GDM1 (cell line): ENCODE data around the gene S100A5.
"Not testable (repeated sequence)": the region's sequence is repeated elsewhere in the genome, so short reads cannot be mapped to it uniquely, and the experiment has no call there.

Experiments
- DNase-seq: peaks from one replicate; lab custom pipeline; 2025; lab: John Stamatoyannopoulos, UW

The S100A5 gene

DNA sequence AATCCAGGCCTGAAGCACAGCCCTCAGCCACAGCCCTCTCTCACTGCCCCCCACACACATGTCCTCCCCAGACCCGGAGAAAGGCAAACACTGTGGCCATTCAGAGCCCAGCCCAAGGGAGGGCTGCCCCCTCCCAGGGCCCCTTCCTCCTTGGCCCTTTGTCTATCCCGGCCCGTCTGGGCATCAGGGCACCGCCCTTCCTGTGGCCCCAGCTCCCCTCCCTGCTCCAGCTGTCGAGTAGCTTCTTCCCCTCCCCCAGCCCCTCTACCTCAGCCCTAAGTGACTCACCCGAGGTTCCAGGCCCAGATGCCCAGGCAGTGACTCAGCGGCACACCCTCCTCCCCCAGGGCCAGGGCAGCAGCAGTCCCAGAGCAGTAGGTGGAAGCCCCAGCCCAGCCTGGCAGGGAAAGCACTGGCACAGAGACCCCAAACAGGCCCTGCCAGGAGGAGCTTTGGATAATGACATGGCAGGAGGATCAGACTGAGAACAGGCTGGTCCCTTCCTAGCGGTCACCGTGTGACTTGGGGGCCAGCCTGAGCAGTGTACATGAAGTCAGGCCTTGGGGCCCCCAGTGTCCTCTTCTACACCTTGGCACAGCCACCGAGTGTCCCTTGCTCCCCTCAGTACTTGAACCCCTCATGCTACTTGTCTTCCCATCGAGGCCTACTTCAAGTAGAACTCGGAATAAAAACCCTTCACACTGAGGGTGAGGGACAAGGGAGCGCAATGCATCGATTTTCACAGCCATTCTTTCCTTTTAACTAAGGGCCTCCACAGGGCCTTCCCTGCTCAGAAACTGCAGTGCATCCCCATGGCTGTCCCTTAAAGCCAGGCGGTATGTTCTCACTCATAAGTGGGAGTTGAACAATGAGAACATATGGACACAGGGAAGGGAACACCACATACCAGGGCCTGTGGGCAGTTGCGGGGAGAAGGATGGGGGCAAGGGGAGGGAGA, 26.0 kb upstream of the S100A5 start:
- peak; percentile 89 for DNase-seq

DNA sequence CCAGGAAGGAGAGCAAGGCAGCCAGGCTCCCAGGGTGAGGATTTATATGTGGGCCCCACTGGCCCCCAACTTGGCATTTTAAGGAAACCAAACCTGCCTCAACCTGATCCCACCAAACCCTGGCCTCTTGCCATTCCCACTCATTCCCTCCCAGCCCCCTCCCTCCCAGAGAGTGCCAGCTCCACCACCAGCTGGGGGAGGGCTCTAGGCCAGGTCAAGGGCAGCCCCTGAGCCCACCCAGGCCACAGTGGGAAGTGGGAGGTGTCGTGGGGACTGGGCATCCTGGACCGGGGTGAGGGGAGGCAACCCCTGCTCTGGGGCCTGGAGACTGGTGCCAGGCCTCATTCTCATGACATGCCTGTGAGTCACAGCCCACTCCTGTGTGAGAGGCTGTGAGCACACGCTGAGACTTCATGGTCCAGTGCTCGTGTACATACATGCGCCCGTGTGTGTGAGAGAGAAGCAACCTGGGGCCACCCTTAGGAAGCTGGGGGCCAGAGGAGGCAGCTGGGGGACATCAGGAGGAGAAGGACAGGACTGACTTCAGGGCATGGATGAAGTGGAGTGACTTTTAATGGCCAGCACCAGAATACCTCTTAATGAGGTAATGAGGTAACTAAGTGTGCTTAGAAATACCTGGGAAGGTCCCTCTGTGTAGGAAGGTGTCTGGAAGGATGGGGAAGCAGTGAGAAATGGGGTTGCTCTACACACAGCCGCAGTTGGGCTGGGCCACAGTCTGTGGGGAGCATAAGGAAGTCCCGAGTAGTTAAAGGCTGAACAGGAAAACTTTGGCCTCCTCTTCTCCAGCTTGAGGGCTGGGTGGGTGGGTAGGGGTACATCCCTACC, 25.0 kb upstream of the S100A5 start, which contains the start of gene S100A2:
Gene S100A2 (minus strand): TSS at position 316 of the 846 bp plus-strand sequence. CDS start 1,967 bp downstream, outside the sequence.
- peak; percentile 60 for DNase-seq

DNA sequence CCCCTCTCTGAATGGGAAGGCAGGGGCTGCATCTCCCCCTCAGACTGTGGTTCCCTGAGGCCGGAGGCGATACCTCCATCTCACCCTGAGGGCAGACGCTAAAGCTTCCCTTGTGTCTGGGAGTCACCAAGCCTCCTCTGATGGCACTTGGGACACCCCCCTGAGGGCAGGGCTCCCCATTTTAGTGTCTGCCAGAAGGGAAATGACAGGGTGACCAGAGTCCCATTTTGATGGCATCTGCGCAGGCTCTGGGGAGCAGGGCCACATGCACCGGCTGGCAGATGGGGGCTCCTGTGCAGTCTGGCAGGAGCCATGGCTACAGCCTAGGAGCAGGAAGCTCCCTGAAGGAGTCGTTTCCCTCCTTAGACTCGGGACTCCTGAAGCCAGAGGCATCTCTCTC, 23.3 kb upstream of the S100A5 start:
- no peak for DNase-seq

DNA sequence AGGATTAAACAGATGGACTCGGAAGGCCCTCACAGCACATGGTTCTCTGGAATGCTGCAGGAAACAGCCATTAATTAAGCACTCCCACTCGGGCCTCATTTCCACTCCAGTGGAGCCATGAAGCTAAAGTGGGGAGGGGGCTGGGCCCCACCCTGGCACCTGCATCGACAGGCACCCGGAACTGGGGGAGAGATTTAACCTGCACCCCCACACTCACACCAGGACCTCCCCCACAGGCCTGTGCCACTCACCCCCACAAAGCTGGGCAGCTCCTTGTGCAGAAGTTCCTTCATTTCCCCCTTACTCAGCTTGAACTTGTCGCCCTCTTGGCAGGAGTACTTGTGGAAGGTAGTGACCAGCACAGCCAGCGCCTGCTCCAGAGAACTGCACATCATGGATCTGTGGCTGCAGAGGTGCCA, 22.8 kb upstream of the S100A5 start:
- no peak for DNase-seq

DNA sequence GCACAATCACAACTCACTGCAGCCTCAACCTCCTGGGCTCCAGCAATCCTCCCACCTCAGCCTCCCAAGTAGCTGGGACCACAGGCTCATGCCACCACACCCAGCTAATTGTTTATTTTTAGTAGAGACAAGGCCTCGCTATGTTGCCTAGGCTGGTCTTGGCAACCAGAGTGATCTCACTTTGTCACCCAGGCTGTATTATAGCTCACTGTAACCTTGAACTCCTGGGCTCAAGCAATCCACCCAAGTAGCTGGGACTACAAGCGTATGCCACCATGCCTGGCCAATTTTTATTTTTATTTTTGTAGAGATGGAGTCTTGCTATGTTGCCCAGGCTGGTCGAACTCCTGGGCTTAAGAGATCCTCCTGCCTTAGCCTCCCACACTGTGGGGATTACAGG, 21.3 kb upstream of the S100A5 start:
- DNase-seq: not testable (repeated sequence)

DNA sequence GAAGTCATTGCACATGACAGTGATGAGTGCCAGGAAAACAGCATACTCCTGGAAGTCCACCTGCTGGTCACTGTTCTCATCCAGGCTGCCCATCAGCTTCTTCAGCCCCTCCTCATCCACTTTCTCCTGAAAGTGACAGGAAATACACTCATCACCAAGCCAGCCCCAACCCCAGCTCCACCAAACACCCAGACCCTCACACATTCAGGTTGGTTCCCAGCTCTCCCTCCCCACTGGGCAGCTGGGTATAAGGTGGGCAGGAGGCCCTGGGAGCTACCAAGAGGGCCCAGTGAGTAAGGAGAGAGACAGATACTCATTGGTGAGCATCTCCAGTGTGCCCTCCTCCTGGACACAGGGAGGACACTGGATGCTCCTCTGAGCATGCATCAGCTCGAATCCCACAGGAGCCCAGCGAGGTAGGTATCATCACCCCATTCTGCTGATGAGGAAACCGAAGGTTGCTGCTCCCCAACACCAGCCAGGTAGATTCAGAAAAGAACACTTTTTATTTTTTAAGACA, 20.8 kb upstream of the S100A5 start:
- no peak for DNase-seq

DNA sequence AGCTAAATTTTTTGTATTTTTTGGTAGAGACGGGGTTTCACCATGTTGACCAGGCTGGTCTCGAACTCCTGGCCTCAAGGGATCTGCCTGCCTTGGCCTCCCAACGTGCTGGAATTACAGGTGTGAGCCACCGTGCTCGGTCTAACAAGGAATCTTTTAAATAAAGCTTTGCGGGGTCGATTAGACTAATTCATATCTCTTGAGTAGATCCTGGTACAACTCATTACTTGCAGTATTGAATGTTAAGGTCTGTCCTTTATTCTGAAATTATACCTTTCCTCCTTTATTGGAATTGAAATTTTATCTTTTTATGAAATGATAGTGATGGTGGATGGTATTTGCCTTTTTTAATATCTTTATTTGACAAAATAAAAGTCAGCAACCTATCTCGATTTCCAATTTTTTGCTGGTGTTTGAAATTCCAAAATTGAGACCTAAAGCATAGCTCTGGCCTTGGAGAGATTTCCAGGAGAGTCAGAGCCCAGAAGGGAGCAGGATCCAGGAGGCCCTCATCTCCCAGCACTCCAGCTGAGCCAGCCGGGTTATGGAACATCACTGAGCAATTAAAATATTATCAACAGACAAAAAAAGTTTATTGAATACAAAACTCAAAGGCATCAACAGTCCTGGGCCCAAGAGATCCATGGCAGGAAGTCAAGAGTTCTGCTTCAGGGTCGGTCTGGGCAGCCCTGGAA, 20.2 kb upstream of the S100A5 start:
- DNase-seq: no peak

DNA sequence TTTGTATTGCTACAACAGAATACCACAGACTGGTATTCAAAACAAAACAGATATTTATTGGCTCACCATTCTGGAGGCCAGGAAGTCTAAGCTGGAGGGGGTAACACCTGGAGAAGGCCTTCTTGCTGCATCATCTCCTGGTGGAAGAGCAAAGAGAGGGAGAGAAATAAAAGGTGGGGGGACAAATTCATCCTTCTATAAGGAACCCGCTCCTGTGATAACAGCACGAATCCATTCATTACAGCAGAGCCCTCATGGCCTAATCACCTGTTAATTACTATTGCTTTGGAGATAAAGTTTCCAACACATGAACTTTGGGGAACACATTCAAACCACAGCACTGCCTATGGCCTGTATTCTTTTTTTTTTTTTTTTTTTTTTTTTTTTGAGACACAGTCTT, 19.5 kb upstream of the S100A5 start:
- DNase-seq: no peak

DNA sequence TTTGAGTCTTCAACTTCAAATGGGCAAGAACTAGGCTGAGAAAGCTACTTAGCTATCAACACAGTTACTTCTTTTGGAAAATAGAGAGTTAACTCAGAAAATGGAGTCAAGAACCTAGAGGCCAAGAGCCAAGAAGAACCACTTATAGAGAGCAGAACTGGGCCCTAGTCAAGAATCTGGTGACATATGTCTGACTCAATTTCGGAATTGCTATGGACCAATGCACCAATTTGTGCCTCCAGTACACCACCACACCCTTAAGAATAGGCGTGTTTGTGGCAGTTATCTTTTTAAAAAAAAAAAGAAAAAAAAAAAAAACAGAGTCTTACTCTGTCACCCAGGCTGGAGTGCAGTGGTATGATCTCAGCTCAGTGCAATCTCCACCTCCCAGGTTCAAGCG, 17.1 kb upstream of the S100A5 start:
- no peak for DNase-seq

DNA sequence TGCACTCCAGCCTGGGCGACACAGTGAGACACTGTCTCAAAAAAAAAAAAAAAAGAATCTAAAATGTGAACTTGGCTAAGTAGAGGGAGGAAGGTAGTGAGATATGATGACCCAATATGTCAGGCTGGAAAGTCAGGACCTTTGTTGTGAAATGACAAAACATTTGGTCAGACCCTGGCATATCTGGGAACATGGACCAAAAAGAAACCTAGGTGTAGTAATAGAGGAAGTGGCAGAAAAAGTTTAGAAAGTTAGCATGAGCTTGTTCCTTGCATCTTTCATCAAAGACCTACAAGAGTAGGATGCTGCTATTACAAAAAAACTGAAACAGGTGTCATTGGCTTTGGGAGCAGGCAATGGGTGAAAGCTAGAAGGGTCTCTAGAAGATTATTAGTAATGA, 15.6 kb upstream of the S100A5 start:
- no peak for DNase-seq

DNA sequence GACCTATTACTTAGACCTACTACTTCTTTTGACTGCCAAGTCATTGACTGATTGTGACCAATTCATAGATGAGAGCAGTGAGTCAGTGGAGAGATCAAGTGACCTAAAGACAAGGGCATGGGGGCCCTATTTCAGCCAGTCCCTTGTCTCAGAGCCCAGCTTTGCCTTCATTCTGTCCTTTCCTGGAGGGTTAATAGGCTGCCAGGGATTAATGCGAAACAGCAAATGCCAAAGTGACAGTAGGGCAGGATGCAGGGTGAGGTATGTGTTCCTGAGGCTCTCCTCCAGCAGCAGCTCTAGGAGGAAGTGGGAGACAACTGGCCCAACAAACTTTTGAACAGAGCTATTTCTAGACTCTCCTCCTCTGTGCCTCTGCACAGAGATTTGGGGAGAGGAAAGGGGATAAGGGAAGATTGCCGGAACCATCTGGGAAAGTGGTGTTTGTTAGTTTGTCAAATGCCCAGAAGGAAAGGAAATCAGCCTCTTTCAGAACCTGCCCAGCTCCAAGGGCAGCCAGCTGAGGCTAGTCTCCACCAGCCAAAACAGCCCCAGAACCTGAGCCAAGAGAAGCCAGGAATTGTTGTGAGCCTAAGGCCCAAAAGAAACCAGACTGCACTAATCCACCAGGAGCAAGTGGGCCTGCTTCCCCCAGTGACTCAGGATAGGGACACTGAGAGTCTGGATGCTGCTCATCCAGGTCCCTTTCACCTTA, 13.3 kb upstream of the S100A5 start:
- peak; percentile 36 for DNase-seq

DNA sequence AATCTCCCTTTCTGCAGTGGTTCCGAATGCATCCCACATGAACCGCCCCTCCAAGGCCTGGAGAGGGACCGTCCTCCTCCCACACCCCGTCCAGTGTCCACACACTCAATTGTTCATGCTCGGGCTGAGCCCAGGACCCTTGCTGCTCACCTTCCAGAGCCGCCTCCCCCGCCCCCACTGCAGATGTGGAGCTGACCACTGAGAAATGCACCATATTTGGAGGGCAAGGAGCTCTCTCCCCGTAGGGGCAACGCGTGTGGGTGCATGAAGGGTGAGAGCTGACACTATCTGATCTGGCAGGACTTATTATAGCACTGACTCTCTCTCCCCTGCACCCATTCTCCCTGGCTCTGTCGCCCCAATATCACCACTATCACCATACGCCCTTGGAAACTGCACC, 12.4 kb upstream of the S100A5 start:
- DNase-seq: no peak

DNA sequence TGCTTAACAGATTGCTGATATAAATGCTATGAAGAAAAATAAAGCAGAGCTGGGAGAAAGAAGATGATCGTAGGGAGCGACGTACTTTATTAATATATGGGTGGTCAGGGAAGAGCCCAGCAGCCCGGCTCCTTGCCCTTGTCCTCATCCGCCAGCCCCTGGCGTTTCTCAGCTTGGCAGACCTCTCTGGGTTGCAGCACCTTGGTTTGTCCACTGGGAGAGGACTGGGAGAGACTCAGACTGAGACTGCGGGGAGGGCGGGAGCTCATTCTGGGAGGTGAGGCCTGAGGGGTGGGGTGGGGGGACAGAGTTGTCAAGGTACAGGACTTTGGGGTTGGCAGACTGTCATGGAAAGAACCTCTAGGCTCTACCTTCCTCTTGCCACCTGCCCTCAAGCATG, 11.6 kb upstream of the S100A5 start:
- no peak for DNase-seq

DNA sequence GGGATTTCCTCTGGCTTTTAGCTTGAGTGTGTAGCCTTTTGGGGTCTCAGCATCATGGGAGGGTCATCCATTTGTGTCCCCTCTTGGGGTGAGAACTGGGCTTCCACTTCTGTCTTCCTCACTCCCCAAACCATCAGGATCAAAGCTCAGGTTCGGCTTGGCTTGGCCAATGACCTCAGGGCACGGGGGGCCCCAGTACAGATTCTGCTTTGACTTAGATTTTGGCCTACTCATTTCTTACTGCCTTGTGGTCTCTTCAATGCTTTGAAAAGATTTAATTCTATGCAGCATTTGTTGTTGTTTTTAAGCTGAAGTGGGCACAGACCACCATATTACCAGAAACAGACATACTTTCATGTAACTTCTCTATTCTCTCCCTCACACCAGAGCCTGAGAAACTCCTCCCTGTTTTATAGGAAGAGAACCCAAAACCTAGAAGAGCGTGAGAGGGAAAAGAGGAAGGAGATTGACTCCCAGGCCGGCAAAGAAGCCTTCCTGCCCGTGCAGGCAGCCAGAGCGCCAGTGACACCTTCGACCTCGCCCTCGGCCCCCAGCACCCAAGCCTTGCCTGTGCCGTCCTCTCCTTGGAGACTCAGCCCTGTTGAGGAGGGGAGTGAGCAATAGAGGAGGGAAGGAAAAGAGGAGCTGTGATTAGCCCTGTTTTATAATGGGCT, 10.2 kb upstream of the S100A5 start:
- peak; percentile 48 for DNase-seq

DNA sequence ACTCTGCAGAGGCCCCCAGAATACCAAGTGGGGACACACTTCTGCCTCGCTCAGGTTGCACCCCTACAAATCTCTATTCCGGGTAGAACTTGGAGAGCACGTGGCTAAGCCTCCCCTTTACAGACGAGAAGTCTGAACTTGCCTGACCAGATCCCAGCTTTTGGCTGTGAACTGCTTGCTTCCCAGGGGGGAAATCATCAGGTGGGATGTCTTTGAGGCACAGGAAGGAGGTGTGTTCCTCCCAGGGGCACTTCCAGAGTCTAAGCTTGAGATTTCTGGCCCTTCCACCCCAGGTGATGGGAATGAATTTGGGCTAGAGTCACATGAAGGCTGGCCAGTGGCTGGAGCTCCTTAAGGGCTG, 9.6 kb upstream of the S100A5 start:
- no peak for DNase-seq

DNA sequence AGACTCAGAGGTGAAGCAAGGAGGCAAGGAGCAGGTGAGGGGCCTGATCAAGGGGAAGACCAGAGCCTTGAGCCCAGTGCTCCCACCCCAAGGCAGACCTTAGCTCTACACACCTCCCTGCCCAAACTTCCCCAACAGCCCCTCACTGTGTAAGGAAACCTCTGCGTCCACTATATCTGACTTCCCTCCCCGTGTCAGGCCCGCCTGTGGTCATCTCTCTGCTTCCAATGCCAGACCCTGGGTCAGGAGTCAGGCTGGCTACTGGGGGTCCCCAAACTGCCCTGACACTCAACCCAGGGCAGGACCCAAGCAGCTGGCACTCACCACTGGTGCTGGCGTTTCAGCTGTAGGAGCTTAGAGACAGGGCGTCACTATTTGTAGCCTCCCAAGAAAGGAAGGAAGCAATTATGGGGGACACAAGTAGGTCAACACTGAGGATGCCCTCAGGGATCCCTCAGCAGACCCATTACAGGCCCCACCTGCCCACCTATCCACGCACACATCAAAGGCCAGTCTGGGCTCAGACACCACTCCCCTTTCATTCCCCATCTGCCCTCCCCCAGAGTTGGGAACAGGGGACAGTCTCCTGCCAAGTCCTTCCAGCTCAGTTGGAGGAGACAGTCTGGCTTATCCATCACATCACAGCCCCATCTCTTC, 9.1 kb upstream of the S100A5 start:
- DNase-seq: no peak

DNA sequence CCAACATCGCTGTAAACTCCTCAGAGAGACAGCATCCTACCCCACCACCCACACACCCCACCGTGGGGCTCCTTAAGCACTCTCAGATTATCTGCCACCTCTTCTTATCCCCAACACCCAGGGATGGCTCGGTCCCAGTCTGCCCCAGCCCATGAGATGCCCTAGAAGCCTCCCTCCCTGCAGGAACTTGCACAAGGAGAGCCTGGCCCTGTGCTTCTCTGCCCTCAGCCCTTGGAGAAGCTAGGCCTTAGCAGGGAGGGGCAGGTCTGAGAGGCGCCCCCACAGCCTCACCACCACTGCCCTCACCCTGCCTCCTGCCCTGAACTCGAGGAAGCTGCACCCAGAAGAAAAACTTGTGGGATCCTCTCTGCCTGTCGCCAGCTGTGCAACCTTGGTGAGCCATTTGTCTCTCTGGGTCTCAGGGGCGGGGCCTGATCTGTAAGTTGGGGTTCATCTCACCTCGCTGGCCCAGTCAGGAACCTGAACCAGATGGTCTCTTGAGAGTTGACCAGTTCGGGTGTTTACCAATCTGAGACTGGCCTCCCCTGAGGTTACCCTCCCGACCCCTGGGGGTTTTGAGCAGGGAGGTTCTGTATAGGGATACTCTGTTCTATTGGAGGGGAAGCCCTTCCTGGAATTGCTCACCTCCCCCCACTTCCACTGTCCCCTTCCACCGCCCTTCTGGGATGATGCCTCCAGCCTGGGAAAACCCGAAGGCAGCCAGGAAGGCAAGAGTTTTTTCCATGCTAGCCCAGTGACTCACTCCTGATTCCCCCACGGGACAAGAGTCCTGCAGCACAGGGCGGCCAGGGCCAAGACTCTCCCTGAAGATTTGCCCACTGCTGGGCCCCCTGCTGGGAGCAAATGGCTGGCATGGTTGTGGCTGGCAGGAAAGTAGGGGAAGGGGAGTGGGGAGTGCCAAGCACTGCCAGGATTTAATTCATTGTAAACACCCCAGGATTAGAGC, 8.3 kb upstream of the S100A5 start, which contains the start of gene S100A3:
Gene S100A3 (minus strand): TSS at position 537 of the 967 bp plus-strand sequence. CDS start 773 bp downstream, outside the sequence.
- DNase-seq: no peak

DNA sequence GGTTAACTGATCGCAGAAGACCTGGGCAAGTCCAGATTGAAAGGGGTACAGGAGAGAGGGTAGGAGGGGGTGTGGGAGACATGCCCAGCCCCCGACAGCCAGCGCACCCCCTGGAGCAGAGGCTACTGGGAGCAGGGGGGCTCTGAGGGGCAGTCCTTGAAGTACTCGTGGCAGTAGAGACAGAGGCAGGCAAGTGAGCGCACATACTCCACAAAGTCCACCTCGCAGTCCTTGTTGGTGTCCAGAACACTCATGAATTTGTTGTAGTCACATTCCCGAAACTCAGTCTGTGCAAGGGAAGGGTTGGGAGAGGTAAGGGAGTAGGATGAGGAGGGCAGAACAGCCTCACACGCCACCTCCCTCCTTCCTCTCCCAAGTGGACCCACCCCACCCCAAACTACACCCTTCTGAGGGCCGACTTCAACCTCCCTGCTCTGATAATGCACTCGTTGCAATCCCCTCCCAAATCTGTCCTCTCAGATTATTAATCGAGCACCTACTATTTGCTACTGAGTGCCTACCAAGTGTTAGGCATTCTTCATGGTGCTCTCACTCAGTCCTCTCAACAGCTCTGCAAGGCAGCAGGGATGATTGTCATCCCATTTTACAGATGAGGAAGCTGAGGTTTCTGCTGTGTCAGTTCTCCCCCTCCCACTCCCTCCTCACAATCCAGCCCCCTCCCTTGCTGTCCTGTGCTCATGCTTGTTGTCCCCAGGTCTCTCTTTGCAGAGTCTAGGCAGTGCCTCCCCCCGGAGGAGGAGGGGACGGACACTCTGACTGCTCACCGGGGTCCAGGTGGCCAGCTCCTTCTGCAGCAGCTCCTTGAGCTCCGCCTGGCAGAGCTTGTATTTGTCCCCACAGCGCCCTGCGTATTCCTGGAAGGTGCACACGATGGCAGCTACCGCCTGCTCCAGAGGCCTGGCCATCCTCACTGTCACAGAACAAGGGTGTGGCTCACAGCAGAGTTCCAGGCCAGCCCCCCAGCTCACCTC, 7.1 kb upstream of the S100A5 start:
- no peak for DNase-seq
